K562 (cell line): ENCODE results near the gene SMAD3. TPM values are rescaled to one million over a fixed set of nuclear protein-coding genes. Genes with fewer than 3 reads are reported as not detected.

Source experiments
- ATAC-seq: fragments of 200-7000 bp; cut with Tn5 transposase; 3 replicates; pipeline ENCODE4 v1.9.1; 2020; ENCODE audit warnings: moderate library complexity
- BruUV-seq: library from RNA; stranded (reverse); fragments of 400-500 nt; replicated peaks from 2 replicates; lab custom pipeline; 2021; lab: Mats Ljungman, UMichigan
- CTCF ChIA-PET: fragments of 300-600 bp; formaldehyde crosslinking; extraction: SDS; loops from one replicate; lab custom pipeline; 2021; ENCODE audit warnings: low intra/inter-chr PET ratio; lab: Yijun Ruan, JAX
- POLR2A ChIA-PET: fragments of 300-600, 350-650 bp; sonication (Branson Sonifier 250); formaldehyde crosslinking; extraction: SDS; loops from one replicate; lab custom pipeline; 2021; ENCODE audit warnings: antibody characterized with exemption, inconsistent platforms; lab: Yijun Ruan, JAX
- DNase-seq, 4 experiments: peaks; one replicate each; pipeline versions ENCODE4 v3.0.0 to v3.0.0-alpha.2; 2011 to 2018; ENCODE audit warnings: low spot score in 3 of 4, mixed read lengths in 3 of 4; ENCODE audit errors: extremely low read depth in 1 of 4
- FAIRE-seq: peaks from 2 replicates; lab custom pipeline; 2011; peaks lifted over from hg19 to GRCh38; lab: Jason Lieb, UNC
- H2AFZ ChIP-seq: 2 replicates; pipeline ENCODE4 v1.6.0; 2011; ENCODE audit warnings: low read depth, low read length, control low read depth, inconsistent platforms
- H3K27ac ChIP-seq: fragments of 200-600 bp; 3 replicates; pipeline ENCODE4 v1.8.0; 2011; ENCODE audit warnings: low read depth, mild to moderate bottlenecking, control low read depth, inconsistent platforms, low read length, moderate library complexity, mixed read lengths; ENCODE audit errors: extremely low read depth
- H3K27me3 ChIP-seq, 2 experiments: fragments of 300-600 bp in 1 of 2; 2 replicates in 1 of 2; 3 replicates in 1 of 2; pipeline versions ENCODE4 v1.6.0 to v1.8.0; 2011; ENCODE audit warnings: inconsistent platforms in 2 of 2, low read length in 2 of 2, mild to moderate bottlenecking in 1 of 2, mixed read lengths in 1 of 2, moderate library complexity in 1 of 2; ENCODE audit not compliant: control insufficient read depth in 2 of 2, insufficient read depth in 2 of 2
- H3K36me3 ChIP-seq: fragments of 300-600 bp; 3 replicates; pipeline ENCODE4 v1.8.0; 2011; ENCODE audit warnings: mild to moderate bottlenecking, low read length, inconsistent platforms; ENCODE audit not compliant: control insufficient read depth, insufficient read depth
- H3K4me1 ChIP-seq, 2 experiments: fragments of 200-600 bp in 1 of 2; replicated peaks in 1 of 2; 2 replicates in 1 of 2; 3 replicates in 1 of 2; pipeline versions ENCODE4 v1.5.1 to v1.8.0; 2011; ENCODE audit warnings: inconsistent platforms in 2 of 2, low read length in 2 of 2, mild to moderate bottlenecking in 1 of 2, mixed read lengths in 1 of 2, moderate library complexity in 1 of 2; ENCODE audit not compliant: control insufficient read depth in 2 of 2, insufficient read depth in 2 of 2
- H3K4me2 ChIP-seq: 2 replicates; pipeline ENCODE4 v1.6.1; 2011; ENCODE audit warnings: low read length, control low read depth, inconsistent platforms, mixed read lengths; ENCODE audit not compliant: insufficient read depth
- H3K4me3 ChIP-seq: fragments of 200-600 bp; sonication (generic), shearing (Covaris generic); 2 replicates; pipeline ENCODE4 v1.5.1; 2016; ENCODE audit warnings: control low read depth, inconsistent platforms
- H3K79me2 ChIP-seq: fragments of 200-600 bp; 3 replicates; pipeline ENCODE4 v1.8.0; 2011; ENCODE audit warnings: low read length, inconsistent platforms; ENCODE audit not compliant: control insufficient read depth, insufficient read depth
- H3K9ac ChIP-seq, 2 experiments: 2 replicates each; pipeline versions ENCODE4 v1.6.0 to v1.6.1; 2011; ENCODE audit warnings: low read depth in 2 of 2, low read length in 2 of 2, control low read depth in 1 of 2, inconsistent platforms in 1 of 2, mild to moderate bottlenecking in 1 of 2, mixed read lengths in 1 of 2; ENCODE audit not compliant: insufficient read depth in 1 of 2
- H3K9me1 ChIP-seq: one replicate; pipeline ENCODE4 v1.6.0; 2011; ENCODE audit warnings: inconsistent platforms, mild to moderate bottlenecking, low read length, moderate library complexity; ENCODE audit not compliant: control insufficient read depth, insufficient read depth
- H3K9me3 ChIP-seq: replicated peaks from 2 replicates; pipeline ENCODE4 v1.5.1; 2011; ENCODE audit warnings: low read depth, low read length, inconsistent platforms; ENCODE audit not compliant: control insufficient read depth, insufficient read depth
- H4K20me1 ChIP-seq: replicated peaks from 2 replicates; pipeline ENCODE4 v1.6.1; 2011; ENCODE audit warnings: low read length, inconsistent platforms, mixed read lengths; ENCODE audit not compliant: control insufficient read depth, insufficient read depth
- CREB5 ChIP-seq: fragments of 250-450 bp; sonication (Bioruptor Pico); IDR thresholded peaks from 2 replicates; pipeline ENCODE4 v1.5.0; 2020; ENCODE audit warnings: mild to moderate bottlenecking
- FOS ChIP-seq: IDR thresholded peaks from 3 replicates; pipeline ENCODE4 v1.6.1; 2011; ENCODE audit not compliant: insufficient read length; ENCODE audit errors: extremely low read depth
- FOSL1 ChIP-seq: fragments of 200-800 bp; sonication (Bioruptor generic); conservative IDR thresholded peaks from 2 replicates; pipeline ENCODE4 v1.6.1; 2016; ENCODE audit warnings: missing genetic modification characterization, missing compliant biosample characterization
- GTF2F1 ChIP-seq: IDR thresholded peaks from 2 replicates; pipeline ENCODE4 v1.6.1; 2011; ENCODE audit warnings: low read depth, low read length, improper control_type of control experiment
- HDAC1 ChIP-seq, 2 experiments: fragments of 450-650 bp; IDR thresholded peaks; 2 replicates each; pipeline ENCODE4 v1.6.1; 2016 to 2017; ENCODE audit warnings: inconsistent platforms in 1 of 2, mild to moderate bottlenecking in 1 of 2, moderate library complexity in 1 of 2
- HDAC6 ChIP-seq: IDR thresholded peaks from 2 replicates; pipeline ENCODE4 v1.6.1; 2012; ENCODE audit warnings: low read depth, mild to moderate bottlenecking, control low read depth, inconsistent platforms, low read length, moderate library complexity
- HNRNPL ChIP-seq: fragments of 200-400 bp; formaldehyde crosslinking; IDR thresholded peaks from 2 replicates; pipeline ENCODE4 v1.6.1; 2017; ENCODE audit warnings: low read depth, mild to moderate bottlenecking, low read length
- KAT7 ChIP-seq: sonication (generic); formaldehyde crosslinking; IDR thresholded peaks from 2 replicates; pipeline ENCODE4 v1.8.0; 2022; ENCODE audit warnings: missing genetic modification reagents, mild to moderate bottlenecking, borderline replicate concordance
- KLF16 ChIP-seq: IDR thresholded peaks from 2 replicates; pipeline ENCODE4 v1.6.1; 2016; ENCODE audit warnings: antibody characterized with exemption
- MCM2 ChIP-seq: fragments of 450-650 bp; IDR thresholded peaks from 2 replicates; pipeline ENCODE4 v1.6.1; 2017; ENCODE audit warnings: low read depth, mild to moderate bottlenecking
- MTA2 ChIP-seq: fragments of 450-650 bp; IDR thresholded peaks from 2 replicates; pipeline ENCODE4 v1.6.1; 2016; ENCODE audit warnings: low read depth
- NFYB ChIP-seq: IDR thresholded peaks from 2 replicates; pipeline ENCODE4 v1.6.1; 2011; ENCODE audit warnings: mild to moderate bottlenecking, moderate library complexity; ENCODE audit not compliant: insufficient read length; ENCODE audit errors: extremely low read depth
- OTX1 ChIP-seq: fragments of 450-650 bp; formaldehyde crosslinking; IDR thresholded peaks from 2 replicates; pipeline ENCODE4 v1.4.0; 2022; ENCODE audit warnings: mild to moderate bottlenecking
- SAP30 ChIP-seq: fragments of 200-600 bp; sonication (generic); IDR thresholded peaks from 2 replicates; pipeline ENCODE4 v1.6.1; 2012; ENCODE audit warnings: borderline replicate concordance, low read depth, mild to moderate bottlenecking, moderate library complexity, low read length, control low read depth, inconsistent platforms; ENCODE audit not compliant: insufficient read depth, poor library complexity, severe bottlenecking
- SMC3 ChIP-seq: conservative IDR thresholded peaks from 2 replicates; pipeline ENCODE4 v1.6.1; 2011; ENCODE audit warnings: low read depth, low read length, improper control_type of control experiment; ENCODE audit not compliant: insufficient read depth
- SRF ChIP-seq, 2 experiments: fragments of 250-450, 450-650 bp in 1 of 2; sonication (Bioruptor Pico) in 1 of 2; sonication (generic) in 1 of 2; formaldehyde crosslinking; IDR thresholded peaks; 2 replicates each; pipeline versions ENCODE4 v1.5.0 to v1.5.1; 2020 to 2022; ENCODE audit warnings: mild to moderate bottlenecking in 1 of 2, missing genetic modification reagents in 1 of 2
- TCF3 ChIP-seq: sonication (generic); formaldehyde crosslinking; IDR thresholded peaks from 2 replicates; pipeline ENCODE4 v1.4.0; 2020; ENCODE audit warnings: mild to moderate bottlenecking, missing genetic modification reagents
- ZNF24 ChIP-seq: fragments of 450-650 bp; IDR thresholded peaks from 2 replicates; pipeline ENCODE4 v1.6.1; 2016
- ZNF274 ChIP-seq: IDR thresholded peaks from 2 replicates; pipeline ENCODE4 v1.6.1; 2011; ENCODE audit warnings: low read depth, mild to moderate bottlenecking, low read length, moderate library complexity, borderline replicate concordance
- ZNF384 ChIP-seq: IDR thresholded peaks from 2 replicates; pipeline ENCODE4 v1.6.1; 2012; ENCODE audit warnings: low read depth, low read length, improper control_type of control experiment
- WGBS: fragments of 100-300 bp; shearing (Covaris generic); methylation state at CpG from one replicate; pipeline ENCODE4 v1.1.6; 2016; ENCODE audit warnings: low coverage, mixed read lengths; ENCODE audit not compliant: insufficient coverage; ENCODE audit errors: missing lambda C conversion rate; 5-methylcytosine and 5-hydroxymethylcytosine counted together
- in situ Hi-C: fragments of 300-500 bp; cut with MboI; formaldehyde crosslinking; loops from 4 replicates; pipeline ENCODE4 v1.15.0; 2018; ENCODE audit warnings: inconsistent platforms, mixed read lengths
- intact Hi-C: fragments of 100-400 bp; cut with micrococcal nuclease; formaldehyde crosslinking; loops from 2 replicates; pipeline ENCODE4 v1.14.2; 2022
- polyA plus RNA-seq, 8 experiments: library from polyadenylated mRNA; depleted of rRNA in 4 of 8; stranded (reverse) in 5 of 8; unstranded in 3 of 8; fragments of >200 nt; fragmentation: Nextera tagmentation in 2 of 8; fragmentation: Illumina TruSeq in 1 of 8; extraction: Ambion mirVana in 2 of 8; extraction: Trizol in 1 of 8; gene quantifications; 2 replicates each; pipeline versions ENCODE4 v1.2.1 to v1.2.3, GENCODE V29; 2011 to 2014; ENCODE audit warnings: inconsistent platforms in 1 of 8, missing spikeins in 1 of 8
- total RNA-seq, 7 experiments: library from RNA; depleted of rRNA in 6 of 7; stranded (reverse); fragments of >200 nt in 6 of 7; fragmentation: Illumina TruSeq in 2 of 7; extraction: Trizol in 2 of 7; gene quantifications; 2 replicates each; pipeline versions ENCODE4 v1.2.1 to v1.2.3, GENCODE V29; 2011 to 2021; ENCODE audit warnings: low replicate concordance in 1 of 7
- TF ChIP-seq, protein P1 (sequence below): sonication (generic); formaldehyde crosslinking; IDR thresholded peaks from 2 replicates; pipeline ENCODE4 v1.8.0; 2022; ENCODE audit warnings: mild to moderate bottlenecking, missing genetic modification reagents

Gene SMAD3
- total and polyA plus RNA-seq, 9 of the 15 experiments (the other 6 are each of a cell fraction or from before 2014, with no cell fraction given), result 4.3 to 39.2 (median 11.1) TPM

DNA sequence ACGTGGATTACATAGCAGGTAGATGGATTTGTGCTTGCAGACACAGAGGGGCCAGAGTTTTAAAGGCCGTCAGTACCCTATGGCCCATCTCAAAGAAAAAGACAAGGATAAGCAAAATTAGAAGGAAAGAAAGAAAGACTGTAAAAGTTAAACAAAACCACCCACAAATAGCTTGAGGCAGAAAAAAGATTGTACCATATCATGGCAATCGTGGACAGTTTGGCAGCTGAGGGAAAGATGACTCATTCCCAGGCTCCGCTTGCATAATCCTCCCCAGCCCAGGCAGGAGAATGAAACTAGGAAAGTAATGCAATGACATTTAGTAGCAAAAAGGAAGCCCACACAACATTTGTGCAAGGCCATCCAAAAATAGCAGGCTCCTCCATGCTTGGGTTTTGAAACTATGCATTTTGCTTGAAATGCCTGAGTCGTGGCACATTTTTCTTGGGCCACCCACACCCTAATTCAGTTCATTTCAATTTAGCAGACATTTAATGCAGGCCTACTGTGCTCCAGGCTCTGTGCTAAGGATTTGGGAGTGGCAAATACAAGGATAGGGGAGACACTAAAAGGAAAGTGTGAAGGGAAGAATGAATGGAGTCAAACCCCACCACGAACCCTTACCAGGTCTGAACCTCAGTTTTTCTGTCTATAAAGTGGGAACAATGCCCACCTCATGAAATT, 40.9 kb upstream of the SMAD3 start:
- FAIRE-seq, result peak; percentile 96
- intact Hi-C loops (no loop called here), in situ Hi-C loops (no loop called here)
- BruUV-seq, result no TSS peak
- Histone ChIP-seq H2AFZ (0 out of 2 replicates have a peak overlapping the region, but pooled peaks have one; percentile 23), H3K79me2 (no peaks in the 10 kb centered on the region), H3K36me3 (no peaks in the 10 kb centered on the region), H4K20me1 (no peaks in the 10 kb centered on the region), H3K4me3 (no peak overlapping the region), H3K27me3 (no peaks in the 10 kb centered on the region), H3K9ac (peak overlapping the region; percentile 6 to 31; a peak in 3 of 4 replicates), H3K27ac (peak overlapping the region; percentile 68), H3K9me1 (no peaks in the 10 kb centered on the region), H3K4me2 (peak overlapping the region; percentile 56), H3K9me3 (no peaks in the 10 kb centered on the region), H3K4me1 (peaks cover 14 to 33% of the 10 kb centered on the region in 2 experiments)
- peak; percentile 61 to 86 (median 71) for DNase-seq
- CTCF ChIA-PET, result no interaction called here
- POLR2A ChIA-PET, result interaction anchor here (0.6 to 1.1 kb wide), 2 partner anchors 11 to 14 kb away, joined by 3 to 4 read pairs; no protein-coding TSS in a partner anchor
- ATAC-seq, result peak; percentile 86
- WGBS, result 3% methylated on average over 6 of the region's 6 CpGs
- TF ChIP-seq MCM2 (no peak), HDAC1 (IDR thresholded peaks at IDR 0.05) (peak in 1 of 2 experiments; percentile 60; a peak in 2 of 4 replicates), FOS (peak; percentile 74), GTF2F1 (no peak), ZNF274 (no peak), MTA2 (peak; percentile 22; the same call in 1 of the 2 replicates), FOSL1 (tag) (peak; percentile 99), ZNF384 (no peak), ZNF24 (peak; percentile 80), SMC3 (no peak), OTX1 (CRISPR knock-in tag) (no peak), KAT7 (CRISPR knock-in tag) (no peak), HDAC6 (no peak), TCF3 (CRISPR knock-in tag) (peak; percentile 47; the same call in 1 of the 2 replicates), CREB5 (CRISPR knock-in tag) (no peak), SRF (CRISPR knock-in tag; IDR thresholded peaks at IDR 0.05) (no peak), NFYB (no peak), KLF16 (no peak), HNRNPL (no peak), SAP30 (no peak)
- TF ChIP-seq, protein P1, sequence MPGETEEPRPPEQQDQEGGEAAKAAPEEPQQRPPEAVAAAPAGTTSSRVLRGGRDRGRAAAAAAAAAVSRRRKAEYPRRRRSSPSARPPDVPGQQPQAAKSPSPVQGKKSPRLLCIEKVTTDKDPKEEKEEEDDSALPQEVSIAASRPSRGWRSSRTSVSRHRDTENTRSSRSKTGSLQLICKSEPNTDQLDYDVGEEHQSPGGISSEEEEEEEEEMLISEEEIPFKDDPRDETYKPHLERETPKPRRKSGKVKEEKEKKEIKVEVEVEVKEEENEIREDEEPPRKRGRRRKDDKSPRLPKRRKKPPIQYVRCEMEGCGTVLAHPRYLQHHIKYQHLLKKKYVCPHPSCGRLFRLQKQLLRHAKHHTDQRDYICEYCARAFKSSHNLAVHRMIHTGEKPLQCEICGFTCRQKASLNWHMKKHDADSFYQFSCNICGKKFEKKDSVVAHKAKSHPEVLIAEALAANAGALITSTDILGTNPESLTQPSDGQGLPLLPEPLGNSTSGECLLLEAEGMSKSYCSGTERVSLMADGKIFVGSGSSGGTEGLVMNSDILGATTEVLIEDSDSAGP (CRISPR knock-in tag), result no peak
